H9 (cell line): ENCODE data around the gene DIAPH3. TPM values are rescaled to one million over a fixed set of nuclear protein-coding genes. Genes with fewer than 3 reads are reported as not detected.

Experiments used
- DNase-seq: peaks from one replicate; pipeline ENCODE4 v3.0.0-alpha.2; 2017
- H2AFZ ChIP-seq: one replicate; pipeline ENCODE4 v1.6.1; 2013; ENCODE audit warnings: mild to moderate bottlenecking, low read length, control low read depth, moderate library complexity
- H2AK5ac ChIP-seq: 2 replicates; pipeline ENCODE4 v1.6.1; 2013; ENCODE audit warnings: low read length, control low read depth, mixed read lengths; ENCODE audit not compliant: insufficient read length
- H2BK120ac ChIP-seq: one replicate; pipeline ENCODE4 v1.6.1; 2013; ENCODE audit warnings: low read depth, mild to moderate bottlenecking, low read length, control low read depth, inconsistent platforms; ENCODE audit not compliant: poor library complexity, severe bottlenecking
- H2BK12ac ChIP-seq: 2 replicates; pipeline ENCODE4 v1.6.1; 2013; ENCODE audit warnings: low read length, control low read depth, mixed read lengths, low read depth; ENCODE audit not compliant: insufficient read length
- H2BK15ac ChIP-seq: 2 replicates; pipeline ENCODE4 v1.6.1; 2013; ENCODE audit warnings: low read depth, low read length, control low read depth
- H2BK20ac ChIP-seq: one replicate; pipeline ENCODE4 v1.6.1; 2013; ENCODE audit warnings: low read depth, mild to moderate bottlenecking, low read length, control low read depth, inconsistent platforms; ENCODE audit not compliant: poor library complexity, severe bottlenecking
- H2BK5ac ChIP-seq: 2 replicates; pipeline ENCODE4 v1.6.1; 2013; ENCODE audit warnings: low read length, control low read depth, mixed read lengths; ENCODE audit not compliant: insufficient read length
- H3K14ac ChIP-seq: 2 replicates; pipeline ENCODE4 v1.6.1; 2013; ENCODE audit warnings: low read length, control low read depth; ENCODE audit not compliant: insufficient read depth
- H3K18ac ChIP-seq: 2 replicates; pipeline ENCODE4 v1.6.1; 2013; ENCODE audit warnings: low read depth, mild to moderate bottlenecking, mixed read lengths, low read length, control low read depth; ENCODE audit not compliant: insufficient read length
- H3K23ac ChIP-seq: 2 replicates; pipeline ENCODE4 v1.6.1; 2013; ENCODE audit warnings: low read length, control low read depth, mixed read lengths, low read depth; ENCODE audit not compliant: insufficient read length
- H3K23me2 ChIP-seq: 2 replicates; pipeline ENCODE4 v1.6.1; 2013; ENCODE audit warnings: low read depth, mild to moderate bottlenecking, mixed read lengths, low read length, control low read depth; ENCODE audit not compliant: insufficient read length, poor library complexity, severe bottlenecking
- H3K27ac ChIP-seq: 2 replicates; pipeline ENCODE4 v1.5.1; 2013; ENCODE audit warnings: low read length, control low read depth, mixed read lengths, low read depth; ENCODE audit not compliant: insufficient read length
- H3K27me3 ChIP-seq: 2 replicates; pipeline ENCODE4 v1.6.1; 2013; ENCODE audit warnings: low read length, control low read depth, inconsistent platforms; ENCODE audit not compliant: insufficient read depth
- H3K4ac ChIP-seq: 2 replicates; pipeline ENCODE4 v1.6.1; 2013; ENCODE audit warnings: low read depth, mild to moderate bottlenecking, control low read depth, inconsistent platforms, low read length, moderate library complexity
- H3K4me1 ChIP-seq: 2 replicates; pipeline ENCODE4 v1.6.1; 2013; ENCODE audit warnings: low read length, control low read depth, inconsistent platforms; ENCODE audit not compliant: insufficient read depth
- H3K4me2 ChIP-seq: 2 replicates; pipeline ENCODE4 v1.6.1; 2013; ENCODE audit warnings: low read length, control low read depth, mixed read lengths; ENCODE audit not compliant: insufficient read length, insufficient read depth
- H3K56ac ChIP-seq: 2 replicates; pipeline ENCODE4 v1.6.1; 2013; ENCODE audit warnings: low read depth, mild to moderate bottlenecking, mixed read lengths, low read length, control low read depth; ENCODE audit not compliant: insufficient read length
- H3K79me1 ChIP-seq: 2 replicates; pipeline ENCODE4 v1.6.1; 2013; ENCODE audit warnings: low read depth, mild to moderate bottlenecking, moderate library complexity, low read length, control low read depth, inconsistent platforms; ENCODE audit not compliant: insufficient read depth, poor library complexity, severe bottlenecking
- H3K79me2 ChIP-seq: 2 replicates; pipeline ENCODE4 v1.6.1; 2013; ENCODE audit warnings: low read length, control low read depth, inconsistent platforms; ENCODE audit not compliant: insufficient read depth
- H3K9ac ChIP-seq: 2 replicates; pipeline ENCODE4 v1.6.1; 2013; ENCODE audit warnings: low read length, control low read depth, mixed read lengths; ENCODE audit not compliant: insufficient read length; ENCODE audit errors: extremely low read depth
- H3K9me3 ChIP-seq: one replicate; pipeline ENCODE4 v1.6.1; 2013; ENCODE audit warnings: low read depth, low read length, inconsistent platforms; ENCODE audit not compliant: control insufficient read depth
- H3T11ph ChIP-seq: one replicate; pipeline ENCODE4 v1.6.1; 2013; ENCODE audit warnings: mild to moderate bottlenecking, low read length, control low read depth, inconsistent platforms
- H4K20me1 ChIP-seq: one replicate; pipeline ENCODE4 v1.6.1; 2013; ENCODE audit not compliant: control insufficient read depth, insufficient read length, insufficient read depth
- H4K5ac ChIP-seq: 2 replicates; pipeline ENCODE4 v1.6.1; 2013; ENCODE audit warnings: low read depth, mild to moderate bottlenecking, mixed read lengths, low read length, control low read depth; ENCODE audit not compliant: insufficient read length
- H4K8ac ChIP-seq: replicated peaks from 2 replicates; pipeline ENCODE4 v1.6.1; 2013; ENCODE audit warnings: low read length, control low read depth, mixed read lengths, low read depth; ENCODE audit not compliant: insufficient read length
- H4K91ac ChIP-seq: 2 replicates; pipeline ENCODE4 v1.6.1; 2013; ENCODE audit warnings: low read depth, mild to moderate bottlenecking, moderate library complexity, mixed read lengths, low read length, control low read depth; ENCODE audit not compliant: insufficient read length
- H3K27ac Mint-ChIP-seq, 3 experiments: 2 replicates in 2 of 3; 3 replicates in 1 of 3; pipeline ENCODE4 v1.8.0; 2020 to 2021; ENCODE audit warnings: mixed read lengths in 3 of 3, mild to moderate bottlenecking in 1 of 3, moderate library complexity in 1 of 3
- H3K27me3 Mint-ChIP-seq: 2 replicates; pipeline ENCODE4 v1.8.0; 2021; ENCODE audit warnings: low read depth, mild to moderate bottlenecking, moderate library complexity, mixed read lengths
- H3K36me3 Mint-ChIP-seq, 3 experiments: 2 replicates in 2 of 3; 3 replicates in 1 of 3; pipeline ENCODE4 v1.8.0; 2020 to 2021; ENCODE audit warnings: low read depth in 3 of 3, mixed read lengths in 3 of 3; ENCODE audit not compliant: insufficient read depth in 1 of 3
- H3K4me1 Mint-ChIP-seq, 2 experiments: 2 replicates each; pipeline ENCODE4 v1.8.0; 2020; ENCODE audit warnings: mixed read lengths in 2 of 2
- H3K4me3 Mint-ChIP-seq, 2 experiments: 2 replicates in 1 of 2; 3 replicates in 1 of 2; pipeline ENCODE4 v1.8.0; 2020 to 2021; ENCODE audit warnings: mild to moderate bottlenecking in 2 of 2, mixed read lengths in 2 of 2, moderate library complexity in 1 of 2
- H3K9me3 Mint-ChIP-seq, 2 experiments: 2 replicates in 1 of 2; 3 replicates in 1 of 2; pipeline ENCODE4 v1.8.0; 2020; ENCODE audit warnings: mild to moderate bottlenecking in 2 of 2, mixed read lengths in 2 of 2, moderate library complexity in 1 of 2
- WGBS: extraction: QIAGEN DNeasy Blood & Tissue Kit; methylation state at CpG from one replicate; pipeline ENCODE4 v1.1.7; 2013; ENCODE audit warnings: missing lambda C conversion rate, low lambda C conversion rate, mixed read lengths; ENCODE audit not compliant: insufficient read length; ENCODE audit errors: extremely low coverage; 5-methylcytosine and 5-hydroxymethylcytosine counted together
- total RNA-seq: library from RNA; stranded (reverse); gene quantifications from 2 replicates; pipeline ENCODE4 v1.2.1, GENCODE V29; 2021
- TF ChIP-seq, protein P1 (sequence below): fragments of 200-600 bp; sonication (generic); conservative IDR thresholded peaks from 3 replicates; pipeline ENCODE4 v1.8.0; 2021; ENCODE audit warnings: antibody characterized with exemption, mild to moderate bottlenecking

DIAPH3 gene
- total RNA-seq, 1 experiment from 2014 or later = 23.1 TPM

DNA sequence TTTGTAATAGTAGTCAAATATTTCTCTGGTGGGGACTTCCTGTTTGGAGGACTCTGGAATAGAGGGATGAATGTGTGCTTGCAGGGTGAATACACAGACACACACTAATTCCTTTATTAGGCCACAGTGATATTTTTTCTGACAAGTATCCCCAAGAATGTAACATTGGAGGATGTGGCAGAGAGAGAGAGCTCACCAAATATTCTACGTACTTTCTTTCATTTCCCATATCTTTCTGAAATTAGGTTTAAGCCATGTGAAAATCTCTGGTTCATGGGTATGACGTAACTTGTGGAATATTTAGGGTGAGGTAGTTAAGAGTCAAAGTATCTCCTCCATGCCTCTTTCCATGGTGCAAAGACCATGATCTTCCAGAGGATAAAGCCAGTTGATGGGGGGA lies 463.4 kb downstream of the DIAPH3 start:
- Histone ChIP-seq H3K23me2 (no peaks in the 10 kb centered on the region), H2BK120ac (no peak overlapping the region), H3K27ac (no peak overlapping the region), H3K79me1 (no peaks in the 10 kb centered on the region), H2BK15ac (no peak overlapping the region), H3K4me2 (no peak overlapping the region), H4K20me1 (no peaks in the 10 kb centered on the region), H3K79me2 (no peaks in the 10 kb centered on the region), H3K18ac (no peak overlapping the region), H3K14ac (no peak overlapping the region), H3T11ph (no peak overlapping the region), H3K27me3 (no peaks in the 10 kb centered on the region), H3K56ac (no peak overlapping the region), H4K91ac (no peak overlapping the region), H3K4ac (no peak overlapping the region), H2AK5ac (no peak overlapping the region), H4K8ac (no peak overlapping the region), H2BK12ac (no peak overlapping the region), H3K9ac (no peak overlapping the region), H2AFZ (no peak overlapping the region), H2BK5ac (no peak overlapping the region), H3K4me1 (no peaks in the 10 kb centered on the region), H3K23ac (no peak overlapping the region), H2BK20ac (no peak overlapping the region), H4K5ac (no peak overlapping the region), H3K9me3 (no peaks in the 10 kb centered on the region)
- Mint-ChIP-seq H3K4me3 (no peak overlapping the region), H3K4me1 (peaks cover 2 to 5% of the 10 kb centered on the region in 2 experiments; a peak in 3 of 4 replicates), H3K27me3 (no peaks in the 10 kb centered on the region), H3K36me3 (no peaks in the 10 kb centered on the region), H3K27ac (no peak overlapping the region), H3K9me3 (no peaks in the 10 kb centered on the region)
- TF ChIP-seq, protein P1, sequence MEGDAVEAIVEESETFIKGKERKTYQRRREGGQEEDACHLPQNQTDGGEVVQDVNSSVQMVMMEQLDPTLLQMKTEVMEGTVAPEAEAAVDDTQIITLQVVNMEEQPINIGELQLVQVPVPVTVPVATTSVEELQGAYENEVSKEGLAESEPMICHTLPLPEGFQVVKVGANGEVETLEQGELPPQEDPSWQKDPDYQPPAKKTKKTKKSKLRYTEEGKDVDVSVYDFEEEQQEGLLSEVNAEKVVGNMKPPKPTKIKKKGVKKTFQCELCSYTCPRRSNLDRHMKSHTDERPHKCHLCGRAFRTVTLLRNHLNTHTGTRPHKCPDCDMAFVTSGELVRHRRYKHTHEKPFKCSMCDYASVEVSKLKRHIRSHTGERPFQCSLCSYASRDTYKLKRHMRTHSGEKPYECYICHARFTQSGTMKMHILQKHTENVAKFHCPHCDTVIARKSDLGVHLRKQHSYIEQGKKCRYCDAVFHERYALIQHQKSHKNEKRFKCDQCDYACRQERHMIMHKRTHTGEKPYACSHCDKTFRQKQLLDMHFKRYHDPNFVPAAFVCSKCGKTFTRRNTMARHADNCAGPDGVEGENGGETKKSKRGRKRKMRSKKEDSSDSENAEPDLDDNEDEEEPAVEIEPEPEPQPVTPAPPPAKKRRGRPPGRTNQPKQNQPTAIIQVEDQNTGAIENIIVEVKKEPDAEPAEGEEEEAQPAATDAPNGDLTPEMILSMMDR = no peak
- no peak for DNase-seq
- WGBS = no CpG with 5 or more reads among the region's 2 CpGs
